Caki2 (cell line): ENCODE measurements around the gene AURKA. TPM values are rescaled to one million over a fixed set of nuclear protein-coding genes. Genes with fewer than 3 reads are reported as not detected.
A peak's percentile ranks its signal among the peaks of the same experiment; 100 is the strongest.

ENCODE experiments used
- DNase-seq: peaks from one replicate; pipeline ENCODE4 v3.0.0-alpha.2; 2015; ENCODE audit warnings: low read depth
- in situ Hi-C: cut with HindIII; loops from 2 replicates; pipeline ENCODE4 v1.10.0; 2016; ENCODE audit warnings: low sequenced_read_pairs, low pct_unique_long_range_greater_than_20kb, mixed read lengths
- total RNA-seq: library from RNA; depleted of rRNA; stranded (reverse); fragments of >200 nt; shearing (Covaris generic); gene quantifications from 2 replicates; pipeline ENCODE4 v1.2.3, GENCODE V29; 2014; ENCODE audit warnings: low replicate concordance

Gene AURKA
- total RNA-seq, 1 experiment from 2014 or later = 74.5 TPM

DNA sequence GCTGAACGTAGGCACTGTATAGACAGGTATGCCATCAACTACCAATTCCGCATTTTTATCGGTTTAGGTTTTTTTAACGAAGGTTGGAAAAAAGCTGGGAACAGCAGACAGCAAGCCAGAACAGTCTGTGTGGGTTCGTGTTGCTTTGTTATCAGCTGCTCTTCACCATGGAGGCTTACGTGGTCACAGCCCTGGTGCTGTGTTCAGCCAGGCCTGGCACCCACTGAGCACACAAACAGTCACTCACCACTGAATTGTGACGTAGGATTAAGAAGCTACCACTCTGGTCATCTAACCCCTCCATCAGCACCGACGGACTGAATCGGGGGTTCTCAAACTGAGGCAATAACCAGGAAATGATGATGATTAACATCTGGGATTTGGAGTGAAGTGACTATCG is 20.0 kb downstream of the AURKA start:
- in situ Hi-C loops = no loop called here

GRCh38 chr20:56369179-56369578 is 22.8 kb downstream of the AURKA start:
- DNase-seq = no peak
- in situ Hi-C loops = no loop called here

More for the DNA sequence above, 20.0 kb downstream of the AURKA start:
- DNase-seq = no peak

GRCh38 chr20:56368351-56369134 is 23.5 kb downstream of the AURKA start:
- no peak for DNase-seq
- in situ Hi-C loops = no loop called here

DNA sequence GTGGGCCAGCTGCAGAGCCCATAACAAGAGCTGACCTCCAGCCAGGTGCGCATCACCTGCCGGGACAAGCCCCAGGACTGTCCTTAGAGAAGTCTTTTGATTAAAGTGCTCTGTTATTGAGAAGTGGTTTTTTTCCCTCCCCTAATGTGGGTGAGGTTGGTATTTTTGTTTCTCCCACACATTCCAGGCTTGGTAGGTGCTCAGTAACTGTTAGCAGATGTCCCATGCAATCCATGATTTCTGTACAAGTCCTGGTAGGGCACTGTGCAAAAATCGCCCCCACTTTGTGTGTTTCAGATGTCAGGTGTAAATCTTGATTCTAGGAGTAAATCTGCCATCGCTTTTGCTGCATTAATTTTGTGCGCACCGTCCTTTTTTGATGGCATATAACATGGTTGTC is 28.5 kb downstream of the AURKA start:
- DNase-seq = no peak
- in situ Hi-C loops = no loop called here

- DNase-seq = no peak
- in situ Hi-C loops = no loop called here
Measured at GRCh38 chr20:56362833-56363413, 29.1 kb downstream of the AURKA start.

GRCh38 chr20:56361900-56362299 is 30.1 kb downstream of the AURKA start:
- DNase-seq = no peak
- in situ Hi-C loops = no loop called here

GRCh38 chr20:56360908-56361205 is 31.2 kb downstream of the AURKA start:
- DNase-seq = no peak
- in situ Hi-C loops = no loop called here

GRCh38 chr20:56360133-56360907 is 31.7 kb downstream of the AURKA start:
- in situ Hi-C loops = no loop called here
- no peak for DNase-seq

DNA sequence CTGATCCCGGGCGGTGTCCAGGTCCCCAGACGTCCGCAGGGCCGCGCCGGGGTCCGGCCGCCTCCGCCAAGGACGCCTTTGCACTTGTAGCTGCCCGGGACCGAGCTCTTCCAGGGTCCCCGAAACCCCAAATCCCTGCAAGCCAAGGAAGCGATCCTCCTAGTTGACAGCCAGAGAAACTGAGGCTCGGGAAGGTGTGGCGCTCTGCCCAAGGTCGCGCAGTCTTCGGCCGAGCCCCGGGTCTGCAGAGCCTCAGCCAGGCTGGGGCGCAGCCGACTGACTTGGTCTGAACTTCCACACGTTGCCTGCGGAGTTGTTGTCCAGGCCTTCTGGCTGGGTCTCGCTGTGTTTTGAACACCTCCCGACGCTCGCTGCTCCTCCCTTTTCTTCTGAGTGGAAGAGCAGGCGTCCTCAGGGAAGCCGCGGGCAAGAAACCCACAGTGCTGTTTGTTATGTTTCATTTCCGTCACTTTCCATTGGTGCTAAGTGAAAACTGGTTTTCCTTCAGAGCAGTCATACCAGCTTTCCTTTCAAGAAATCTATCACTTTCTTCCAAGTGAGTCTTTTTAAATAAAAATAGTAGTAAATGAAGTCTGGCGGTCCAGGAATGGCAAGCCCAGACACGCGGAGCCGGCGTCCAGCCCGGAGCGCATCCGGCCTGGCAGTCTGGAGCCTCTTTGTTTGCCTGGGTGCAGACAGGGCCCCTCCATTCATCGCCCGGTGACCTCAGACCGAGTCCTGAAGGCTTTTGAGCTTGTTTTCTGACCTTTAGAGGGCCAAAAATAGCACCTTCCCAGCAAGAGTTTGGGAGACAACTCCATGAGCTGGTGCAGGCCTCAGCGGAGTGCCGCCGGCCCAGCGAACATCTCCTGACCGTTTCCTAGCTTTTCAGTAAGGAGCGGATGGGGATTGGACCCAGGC is 32.5 kb downstream of the AURKA start:
- DNase-seq = peak; percentile 24
- in situ Hi-C loops = no loop called here

DNA sequence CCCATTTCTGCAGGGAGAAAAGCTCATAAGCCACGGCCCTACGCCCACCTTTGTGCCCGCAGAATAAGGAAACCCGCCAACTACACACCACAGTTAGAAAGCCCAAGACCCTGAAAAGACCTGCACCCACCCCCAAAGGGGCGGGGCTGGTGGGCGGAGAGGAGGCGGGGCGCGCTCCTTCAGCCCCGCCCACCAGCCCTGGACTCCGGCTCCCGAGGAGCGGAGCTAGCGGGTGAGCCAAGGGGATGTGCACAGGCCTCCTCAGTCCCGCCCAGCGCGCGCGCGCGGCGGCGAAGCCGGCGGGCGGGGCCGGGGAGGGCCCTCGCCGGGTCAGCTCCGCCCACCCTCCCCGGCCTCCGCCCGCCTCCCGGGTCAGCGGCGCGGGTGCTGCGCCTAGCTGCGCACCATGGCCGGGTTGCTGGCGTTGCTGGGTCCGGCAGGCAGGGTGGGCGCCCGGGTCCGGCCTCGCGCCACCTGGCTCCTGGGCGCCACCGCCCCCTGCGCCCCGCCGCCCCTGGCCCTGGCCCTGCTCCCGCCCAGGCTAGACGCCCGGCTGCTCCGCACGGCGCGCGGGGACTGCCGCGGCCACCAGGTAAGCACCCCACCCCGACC is 33.3 kb downstream of the AURKA start, which contains the start of gene FAM210B:
Gene FAM210B (plus strand): TSS at position 375 of the 612 bp plus-strand sequence. CDS start 32 bp downstream, at position 407.
- in situ Hi-C loops = no loop called here
- peak; percentile 86 for DNase-seq

- in situ Hi-C loops = no loop called here
- no peak for DNase-seq
Measured at GRCh38 chr20:56358070-56358469, 33.9 kb downstream of the AURKA start.

DNA sequence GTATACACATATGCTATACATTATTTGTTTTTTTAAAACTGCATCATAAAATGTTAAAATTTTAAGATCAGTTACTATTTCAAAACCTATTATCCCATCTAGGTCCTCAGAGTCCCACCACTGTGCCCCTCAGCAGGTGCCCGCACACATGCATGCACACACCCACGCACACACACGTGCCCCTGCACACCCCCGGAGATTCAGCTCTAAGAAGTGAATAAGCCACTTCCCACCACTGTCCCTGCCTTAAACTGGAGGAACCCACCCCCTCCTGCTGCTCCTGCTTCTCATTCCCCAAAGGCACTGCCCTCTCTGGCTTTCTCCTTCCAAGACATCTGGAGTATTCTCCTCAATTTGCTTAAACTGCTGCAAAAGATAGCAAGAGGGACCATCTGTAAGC is 38.7 kb downstream of the AURKA start:
- no peak for DNase-seq
- in situ Hi-C loops = no loop called here

DNA sequence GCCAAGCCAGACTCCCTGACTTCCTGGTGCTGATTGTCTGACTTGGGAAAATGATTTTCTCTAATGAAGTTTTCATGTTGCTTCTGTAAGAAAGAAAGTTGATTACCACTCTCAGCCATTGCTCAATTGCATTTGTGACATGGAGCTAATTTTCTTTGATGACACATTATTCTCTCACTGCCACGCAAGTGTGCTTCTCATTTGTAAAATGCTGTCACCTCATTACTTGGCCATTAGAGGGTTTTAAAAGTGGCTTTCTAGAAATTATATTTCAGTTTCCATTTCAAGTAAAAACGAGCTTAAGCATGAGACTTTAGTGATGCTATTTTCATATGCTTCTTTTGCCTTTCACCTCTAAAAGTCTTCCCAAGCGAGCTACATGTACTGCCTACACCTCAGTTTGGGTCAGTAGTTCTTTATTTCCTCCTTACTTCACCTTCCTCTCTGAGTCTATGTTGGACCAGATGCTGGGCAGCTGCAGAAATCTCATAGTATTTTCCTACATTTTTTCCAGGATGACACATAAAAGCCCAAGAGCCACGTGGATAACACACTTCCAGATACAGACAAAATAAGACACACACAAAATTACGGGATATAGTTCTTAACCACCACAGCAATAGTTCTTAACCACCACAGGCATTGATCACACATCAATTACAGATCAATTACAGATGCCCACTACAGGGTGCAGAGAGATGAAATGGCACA is 39.5 kb downstream of the AURKA start:
- in situ Hi-C loops = no loop called here
- DNase-seq = no peak

- in situ Hi-C loops = no loop called here
- DNase-seq = no peak
Measured at GRCh38 chr20:56350842-56351241, 41.2 kb downstream of the AURKA start.

- in situ Hi-C loops = no loop called here
- DNase-seq = no peak
Measured at GRCh38 chr20:56348746-56349145, 43.3 kb downstream of the AURKA start.

DNA sequence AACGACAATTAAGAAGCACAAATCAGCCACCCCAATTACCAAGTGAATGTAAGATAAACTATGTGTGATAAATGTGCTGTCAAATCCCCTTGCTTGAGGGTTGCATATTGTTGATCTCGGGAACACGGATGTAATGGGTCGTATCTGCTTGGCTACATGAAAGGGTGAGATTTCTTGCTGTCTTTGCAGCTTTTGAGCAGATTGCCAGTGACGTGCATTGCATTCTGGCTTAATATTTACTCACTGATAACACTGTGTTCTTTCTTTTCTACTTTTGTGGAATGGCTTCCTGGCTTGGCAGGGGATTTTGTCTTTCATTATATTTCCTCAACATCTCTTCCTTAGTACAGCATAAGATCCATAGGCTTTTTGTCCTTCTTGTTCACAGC is 43.7 kb downstream of the AURKA start:
- no peak for DNase-seq
- in situ Hi-C loops = no loop called here

DNA sequence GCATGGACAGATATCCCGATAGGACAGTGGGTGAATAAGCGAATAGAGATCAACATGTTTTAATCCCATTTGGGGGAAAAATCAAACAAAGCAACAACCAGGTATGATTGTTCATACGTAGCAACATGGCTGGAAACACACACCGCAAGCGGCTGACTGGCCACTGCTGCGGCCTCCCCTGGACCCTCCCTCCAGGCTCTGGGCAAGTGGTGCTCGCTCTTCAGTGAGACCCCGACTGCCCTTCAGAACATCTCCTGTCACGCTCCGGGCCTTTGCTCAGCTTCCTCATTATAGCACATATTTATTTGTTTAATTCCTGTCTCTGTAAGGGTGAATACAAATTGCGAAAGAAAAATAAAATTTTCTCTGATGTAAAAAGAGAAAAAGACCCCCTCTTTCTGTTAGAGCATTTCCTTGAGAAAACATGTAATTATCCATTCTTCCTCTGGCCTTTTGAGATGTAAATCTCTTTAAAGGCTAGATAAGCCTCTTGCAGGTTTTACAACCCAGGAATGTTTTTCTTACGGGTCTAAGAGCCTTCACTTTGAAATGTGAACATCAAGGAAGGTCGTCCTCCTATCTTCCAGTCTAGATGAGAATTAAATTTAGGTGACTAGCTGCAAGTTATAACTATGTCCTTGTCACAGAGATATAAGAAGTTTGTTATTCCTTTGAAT is 44.2 kb downstream of the AURKA start:
- in situ Hi-C loops = no loop called here
- DNase-seq = no peak
